Umbilical cord (tissue), 2 donors: ENCODE measurements around the gene TDRD3. TPM values are rescaled to one million over a fixed set of nuclear protein-coding genes. Genes with fewer than 3 reads are reported as not detected.
A peak's percentile ranks its signal among the peaks of the same experiment; 100 is the strongest.
"Not testable (repeated sequence)": the region's sequence is repeated elsewhere in the genome, so short reads cannot be mapped to it uniquely, and the experiment has no call there.

Source experiments
- DNase-seq: peaks from one replicate; pipeline ENCODE4 v3.0.0-alpha.2; 2015; ENCODE audit warnings: low spot score
- total RNA-seq: library from RNA; depleted of rRNA; stranded (reverse); fragments of >200 nt; gene quantifications from one replicate; pipeline ENCODE4 v1.2.3, GENCODE V29; 2014; ENCODE audit warnings: low replicate concordance; ENCODE audit not compliant: insufficient read depth

TDRD3 gene
- total RNA-seq, result 50.6 TPM

DNA sequence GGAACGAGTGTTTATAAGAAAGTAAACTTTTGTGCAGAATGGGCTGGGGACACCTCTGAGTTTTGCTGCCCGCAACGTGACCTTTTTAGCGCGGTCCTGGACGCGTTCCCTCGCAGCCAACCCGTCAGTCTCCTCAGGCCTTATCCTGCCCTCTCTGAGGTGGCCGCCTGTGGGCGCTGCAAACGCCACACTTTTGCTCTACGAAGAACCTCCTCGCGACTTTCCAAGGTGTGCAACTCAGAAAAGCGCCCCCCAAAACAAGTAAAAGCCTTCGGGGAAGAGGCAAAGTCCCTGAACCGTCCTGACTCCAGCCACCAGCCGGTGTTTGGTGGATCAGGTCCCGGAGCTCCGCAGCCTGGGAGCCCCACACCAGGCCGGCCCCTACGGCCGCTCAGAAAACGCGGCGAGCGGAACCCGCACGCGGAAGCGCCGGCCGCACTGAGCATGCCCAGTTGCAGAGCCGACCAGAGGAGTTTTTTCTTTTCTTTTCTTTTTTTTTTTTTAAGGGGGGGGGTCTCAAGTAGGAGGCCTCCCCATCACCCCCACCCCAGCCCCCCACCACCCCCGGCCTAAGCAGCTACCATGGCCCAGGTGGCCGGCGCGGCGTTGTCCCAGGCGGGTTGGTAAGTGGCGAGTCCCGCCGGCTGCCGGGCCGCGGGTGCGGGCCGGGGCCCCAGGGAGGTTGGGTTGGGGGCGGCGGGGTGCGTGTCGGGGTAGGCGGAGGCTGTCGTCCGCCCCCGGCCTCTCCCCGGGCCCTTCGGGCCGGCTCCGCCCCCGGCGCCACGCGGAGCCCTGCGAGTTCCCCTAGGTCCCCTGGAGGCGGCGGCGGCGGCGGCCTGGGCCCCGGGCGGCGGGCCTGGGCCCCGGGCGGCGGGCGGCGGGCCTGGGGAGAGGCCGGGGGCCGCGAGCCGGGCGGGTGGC is at the start of gene TDRD3:
TSS of gene TDRD3 (plus strand) at position 438 of the 921 bp plus-strand sequence. CDS start at position 583, 145 bp downstream.
- DNase-seq, result peak; percentile 91

DNA sequence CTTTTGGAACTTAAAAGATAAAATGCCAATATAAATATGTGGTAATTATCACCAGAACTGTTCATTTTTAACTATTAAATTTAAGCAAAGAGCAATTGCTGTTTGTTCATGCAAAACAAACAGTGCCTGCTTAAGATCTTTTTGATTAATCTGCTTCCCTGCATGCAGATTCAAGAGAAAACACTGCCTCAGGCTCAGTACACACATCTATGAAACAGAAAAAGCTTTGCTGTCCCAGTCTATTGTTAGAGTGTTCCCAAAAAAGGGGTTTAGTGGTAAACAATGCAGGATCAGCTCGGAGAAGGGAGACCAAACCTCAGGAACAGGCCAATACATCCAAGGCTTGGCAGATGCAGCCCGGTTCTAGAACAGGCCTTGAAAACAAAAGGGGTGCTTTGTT is 49.3 kb upstream of the TDRD3 start:
- no peak for DNase-seq

DNA sequence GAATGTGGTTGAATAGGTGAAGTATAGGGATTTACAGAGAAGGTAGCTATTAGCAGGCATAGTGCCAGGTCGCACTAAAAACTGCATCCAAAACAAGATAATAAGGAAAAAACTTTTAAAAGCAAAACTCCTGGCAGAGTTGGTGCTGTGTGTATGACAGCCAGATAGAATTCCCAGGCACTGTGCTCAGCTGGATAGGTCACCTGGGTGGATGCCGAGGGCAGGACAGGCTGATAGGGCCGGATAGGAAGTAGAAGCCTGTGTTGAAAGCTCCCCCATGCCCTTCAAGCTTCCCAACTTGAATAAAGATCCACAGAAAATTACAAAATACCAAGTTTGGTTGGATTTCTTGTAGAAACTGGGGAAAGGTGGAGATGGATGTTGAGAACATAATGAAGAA is 48.9 kb upstream of the TDRD3 start:
- DNase-seq, result no peak

DNA sequence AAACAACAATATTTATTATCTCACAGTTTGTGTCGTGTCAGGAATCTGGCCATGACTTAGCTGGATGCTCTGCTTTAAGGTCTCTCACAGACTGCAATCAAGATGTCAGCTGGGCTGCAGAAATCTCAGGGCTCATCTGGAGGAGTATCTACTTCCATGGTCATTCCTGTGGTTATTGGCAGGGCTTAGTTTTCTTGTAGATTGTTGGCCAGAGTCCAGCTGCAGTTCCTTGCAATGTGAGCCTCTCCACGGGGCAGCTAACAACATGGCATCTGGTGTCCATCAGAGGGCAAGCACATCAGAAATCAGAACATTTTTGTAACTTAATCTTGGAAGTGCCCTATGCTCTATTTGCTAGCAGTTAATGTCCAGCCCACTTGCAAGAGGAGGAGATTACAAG is 45.7 kb upstream of the TDRD3 start:
- DNase-seq, result peak; percentile 20

DNA sequence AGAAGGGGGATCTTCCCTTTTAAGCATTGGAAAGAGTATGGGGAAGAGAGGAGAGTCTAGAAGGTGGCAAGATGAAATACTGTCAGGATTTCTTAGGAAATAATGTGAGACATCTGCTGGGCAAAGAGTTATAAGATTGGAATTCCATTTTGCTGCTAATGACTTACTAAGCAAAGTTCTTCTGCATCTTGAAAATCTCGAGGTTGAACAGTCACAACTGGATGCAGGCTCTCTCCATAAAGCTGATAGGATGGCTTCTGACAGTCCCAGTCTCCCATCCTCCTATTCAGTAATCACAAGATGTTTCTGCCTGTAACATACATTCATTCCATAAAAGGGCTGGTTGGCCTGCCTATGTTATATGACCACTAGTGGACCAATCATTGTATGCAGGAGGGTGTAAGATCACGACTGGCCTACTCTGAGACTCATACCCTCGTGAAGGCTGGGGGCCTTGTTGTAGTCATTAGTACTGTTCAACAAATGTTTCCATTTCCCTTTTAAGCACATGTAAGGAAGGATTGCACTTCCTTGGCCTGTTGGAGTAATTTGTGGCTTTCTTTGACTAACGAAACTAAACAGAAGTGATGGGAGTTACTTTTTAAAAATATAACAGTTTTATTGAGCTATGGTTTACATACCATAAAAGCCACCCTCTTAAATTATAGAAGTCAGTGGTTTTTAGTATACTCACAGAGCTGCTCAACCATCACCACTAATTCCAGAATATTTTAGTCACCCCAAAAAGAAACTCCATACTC is 45.0 kb upstream of the TDRD3 start:
- DNase-seq, result no peak

DNA sequence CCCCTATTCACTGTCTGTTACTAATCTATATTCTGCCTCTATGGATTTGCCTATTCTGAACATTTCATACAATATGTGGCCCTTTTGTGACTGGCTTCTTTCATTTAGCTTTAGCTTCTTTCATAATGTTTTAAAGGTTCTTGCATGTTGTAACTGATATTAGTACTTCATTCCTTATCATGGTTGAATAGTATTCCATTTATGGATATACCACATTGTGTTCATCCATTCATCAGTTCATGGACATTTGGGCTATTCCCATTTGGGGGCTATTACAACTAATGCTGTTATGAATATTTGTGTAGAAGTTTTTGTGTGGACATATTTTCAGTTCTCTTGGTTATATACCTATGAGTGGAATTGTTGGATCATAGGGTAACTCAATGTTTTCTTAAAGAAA is 44.4 kb upstream of the TDRD3 start:
- no peak for DNase-seq

DNA sequence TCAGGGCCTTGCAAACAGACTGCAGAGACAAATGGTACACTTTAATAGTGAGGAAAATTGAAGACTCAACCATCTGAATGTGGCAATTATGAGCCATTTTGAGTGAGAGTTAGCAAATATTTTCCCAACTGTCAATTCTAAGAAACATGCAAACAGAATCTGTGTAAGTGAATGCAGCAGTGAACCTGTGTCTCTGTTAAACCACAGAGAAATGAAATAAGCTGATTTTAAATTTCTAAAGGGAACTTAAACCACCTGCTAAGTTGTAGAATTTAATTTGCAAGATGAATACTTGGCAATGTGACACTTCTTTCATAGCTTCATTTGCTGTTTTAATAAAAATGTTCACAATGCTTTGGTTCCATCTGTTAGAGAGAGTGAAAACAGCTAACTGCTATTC is 42.0 kb upstream of the TDRD3 start:
- no peak for DNase-seq

DNA sequence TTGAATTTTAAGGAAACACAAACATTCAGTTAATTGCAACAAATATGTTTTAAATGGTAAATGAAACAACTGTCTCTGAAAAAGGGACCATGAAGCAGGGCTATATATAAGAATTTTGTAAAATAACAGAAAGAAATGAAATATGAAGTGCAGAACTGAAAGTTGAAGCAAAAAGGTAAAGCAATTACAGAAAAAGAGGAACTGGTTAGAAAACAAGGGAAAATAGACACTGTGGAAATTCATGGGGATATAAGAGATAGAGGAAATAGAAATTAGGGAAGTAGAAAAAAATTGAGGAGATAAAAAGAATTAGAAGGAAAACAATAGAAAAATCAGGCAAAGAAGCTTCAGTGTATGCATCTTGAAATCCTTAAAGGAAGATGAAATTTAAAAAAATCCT is 40.0 kb upstream of the TDRD3 start:
- no peak for DNase-seq

DNA sequence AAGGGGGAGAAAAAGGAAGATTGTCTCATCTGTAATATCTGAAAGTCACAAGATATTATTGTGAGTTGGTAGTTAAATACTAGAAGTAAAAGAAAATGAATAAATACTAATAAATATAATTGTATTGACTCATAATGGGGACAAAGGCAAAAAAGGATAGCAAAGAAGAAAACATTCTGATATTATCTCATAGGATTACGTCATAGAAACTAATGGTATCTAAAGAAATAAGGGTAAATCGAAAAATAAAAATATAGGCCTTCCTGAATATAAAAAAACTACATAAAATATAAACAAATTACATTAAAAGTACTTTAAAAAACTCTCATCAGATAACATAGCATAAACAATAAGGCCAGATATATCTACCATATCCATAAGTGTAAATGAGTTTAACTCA is 38.6 kb upstream of the TDRD3 start:
- DNase-seq, result no peak

DNA sequence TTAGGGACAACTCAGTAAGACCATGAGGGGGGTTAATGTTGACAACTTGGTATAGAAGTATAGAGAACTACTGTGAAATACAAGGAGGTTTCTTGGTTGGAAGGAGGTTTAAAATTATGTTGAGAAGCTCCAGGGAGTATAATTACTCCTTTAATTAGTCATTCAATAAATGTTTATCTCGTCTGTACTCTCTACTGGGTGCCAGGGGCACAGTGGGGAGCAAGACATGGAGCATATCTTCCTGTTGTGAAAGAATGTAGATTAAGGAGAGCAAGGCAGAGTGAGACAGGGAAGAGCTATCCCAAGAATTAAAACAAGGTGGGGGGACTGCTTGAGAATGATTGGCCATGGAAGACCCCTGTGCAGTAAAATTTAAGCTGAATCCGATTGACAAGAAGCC is 33.7 kb upstream of the TDRD3 start:
- DNase-seq, result no peak

DNA sequence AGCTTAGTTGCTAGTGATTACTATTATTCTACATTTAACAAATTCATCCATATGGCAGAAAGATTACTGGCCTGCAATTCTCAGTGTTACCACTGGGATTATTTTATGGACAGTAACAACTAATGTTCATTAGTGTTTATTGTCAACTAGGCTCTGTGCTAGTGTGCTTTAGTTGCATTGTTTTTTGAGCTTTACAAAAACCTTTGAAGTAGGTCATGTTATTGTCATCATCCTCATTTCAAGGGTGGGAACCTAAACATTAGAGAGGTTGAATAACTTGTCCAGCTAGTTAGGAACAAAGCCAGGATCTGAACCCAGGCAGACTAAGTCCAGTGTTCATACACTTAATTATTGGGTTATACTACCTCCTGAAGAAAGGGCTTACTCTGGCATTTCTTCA is 27.8 kb upstream of the TDRD3 start:
- no peak for DNase-seq

DNA sequence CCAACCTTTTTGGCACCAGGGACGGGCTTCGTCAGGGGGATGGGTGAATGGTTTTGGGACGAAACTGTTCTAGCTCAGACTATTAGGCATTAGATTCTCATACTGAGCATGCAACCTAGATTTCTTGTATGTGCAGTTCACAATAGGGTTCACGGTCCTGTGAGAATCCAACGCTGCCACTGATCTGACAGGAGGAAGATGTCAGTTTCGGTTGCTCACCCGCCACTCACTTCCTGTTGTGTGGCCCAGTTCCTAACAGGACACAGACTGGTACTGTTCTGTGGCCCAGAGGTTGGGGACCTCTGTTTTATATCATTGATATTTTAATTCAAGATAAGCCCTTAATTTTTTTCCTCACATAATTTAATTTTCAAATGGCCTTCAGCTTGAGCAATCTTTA is 26.7 kb upstream of the TDRD3 start:
- DNase-seq, result no peak

DNA sequence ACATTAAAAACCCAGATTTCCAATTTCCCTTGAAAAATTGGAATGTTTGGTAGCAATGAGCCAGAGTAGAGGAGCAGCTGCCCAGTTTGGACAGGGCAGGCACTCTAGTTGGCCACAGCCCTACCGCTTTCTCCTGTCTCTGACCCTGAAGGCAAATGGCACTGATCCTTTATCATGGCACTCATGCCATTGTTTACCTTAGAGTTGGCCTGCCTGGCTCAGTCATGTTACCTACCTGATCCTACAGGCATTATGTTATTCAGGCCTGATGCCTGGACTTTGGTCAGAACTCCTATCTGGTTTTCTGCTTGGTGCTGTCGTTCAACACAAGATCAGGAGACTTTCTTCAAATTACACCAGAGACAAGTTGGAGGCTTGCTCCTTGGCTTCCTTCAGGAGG is 24.9 kb upstream of the TDRD3 start:
- DNase-seq, result no peak

DNA sequence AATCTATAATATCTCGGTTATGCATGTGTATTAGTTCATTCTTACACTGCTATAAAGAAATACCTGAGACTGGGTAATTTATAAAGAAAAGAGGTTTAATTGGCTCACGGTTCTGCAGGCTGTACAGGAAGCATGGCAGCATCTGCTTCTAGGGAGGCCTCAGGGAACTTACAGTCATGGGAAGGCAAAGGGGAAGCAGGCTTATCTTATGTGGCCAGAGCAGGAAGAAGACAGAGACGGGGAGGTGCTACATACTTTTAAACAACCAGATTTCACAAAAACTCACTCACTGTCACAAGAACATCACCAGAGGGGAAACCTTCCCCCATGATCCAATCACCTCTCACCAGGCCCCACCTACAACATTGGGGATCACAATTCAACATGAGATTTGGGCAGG is 17.7 kb upstream of the TDRD3 start:
- DNase-seq, result not testable (repeated sequence)

DNA sequence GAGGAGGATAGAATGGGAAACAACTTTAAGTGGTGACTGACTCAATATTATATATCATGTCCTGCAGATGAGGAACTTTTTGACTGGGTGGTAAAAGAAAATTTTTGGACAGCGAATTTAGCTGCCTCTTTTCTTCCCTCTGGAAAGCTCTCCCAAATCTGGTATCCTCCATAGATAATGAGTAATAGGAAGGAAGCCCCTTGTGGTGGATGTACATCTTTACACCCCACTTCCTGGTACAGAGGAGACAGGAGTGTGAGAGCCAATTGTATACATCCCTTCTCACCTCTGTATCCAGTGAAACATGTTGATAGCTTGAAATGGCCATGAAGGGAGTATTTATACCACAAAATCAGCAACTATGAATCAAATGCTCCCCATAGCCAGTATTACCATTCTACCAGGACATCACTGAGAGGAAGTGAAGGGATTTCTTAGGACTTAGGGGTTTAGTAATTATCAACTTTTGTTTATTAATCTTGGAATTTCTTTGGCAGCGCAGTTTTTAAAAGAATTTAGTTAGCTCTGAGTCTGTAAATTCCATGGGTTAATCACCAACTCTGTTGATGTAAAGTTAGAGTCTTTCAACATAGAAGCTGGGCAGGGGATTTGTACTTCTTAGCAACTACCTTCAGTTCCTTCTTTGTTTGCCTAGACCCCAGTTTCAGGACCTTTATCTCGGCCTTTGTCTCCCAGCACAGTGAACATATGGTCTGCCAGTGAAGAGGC is 17.0 kb upstream of the TDRD3 start:
- DNase-seq, result no peak

DNA sequence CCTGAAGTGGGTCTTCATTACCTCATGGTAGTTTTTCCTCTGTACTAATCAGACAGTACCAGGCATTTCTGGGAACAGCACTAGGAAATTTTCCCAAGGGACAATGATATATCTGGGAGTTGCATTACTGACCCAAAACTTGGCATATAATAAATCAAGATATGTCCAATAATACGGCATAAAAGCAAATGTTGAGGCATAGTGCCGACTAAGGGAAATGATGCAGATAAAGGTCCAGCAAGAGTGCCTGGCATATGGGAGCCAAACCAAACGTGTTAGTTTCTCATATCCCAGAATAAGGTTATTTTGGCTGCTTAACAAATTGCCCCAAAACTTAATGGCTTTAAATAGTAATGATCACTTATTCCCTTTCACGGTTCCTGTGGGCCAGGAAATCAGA is 12.1 kb upstream of the TDRD3 start:
- no peak for DNase-seq

DNA sequence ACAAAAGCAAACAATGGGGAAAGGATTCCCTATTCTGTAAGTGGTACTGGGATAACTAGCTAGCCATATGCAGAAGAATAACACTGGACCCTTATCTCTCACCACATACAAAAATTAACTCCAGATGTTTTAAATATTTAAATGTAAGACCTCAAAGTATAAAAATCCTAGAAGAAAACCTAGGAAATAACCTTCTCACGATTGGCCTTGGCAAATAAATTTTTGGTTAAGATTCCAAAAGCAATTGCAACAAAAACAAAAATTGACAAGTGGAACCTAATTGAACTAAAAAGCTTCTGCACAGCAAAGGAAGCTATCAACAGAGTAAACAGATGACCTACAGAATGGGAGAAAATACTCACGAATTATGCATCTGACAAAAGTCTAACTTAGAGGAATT is 10.8 kb upstream of the TDRD3 start:
- no peak for DNase-seq

DNA sequence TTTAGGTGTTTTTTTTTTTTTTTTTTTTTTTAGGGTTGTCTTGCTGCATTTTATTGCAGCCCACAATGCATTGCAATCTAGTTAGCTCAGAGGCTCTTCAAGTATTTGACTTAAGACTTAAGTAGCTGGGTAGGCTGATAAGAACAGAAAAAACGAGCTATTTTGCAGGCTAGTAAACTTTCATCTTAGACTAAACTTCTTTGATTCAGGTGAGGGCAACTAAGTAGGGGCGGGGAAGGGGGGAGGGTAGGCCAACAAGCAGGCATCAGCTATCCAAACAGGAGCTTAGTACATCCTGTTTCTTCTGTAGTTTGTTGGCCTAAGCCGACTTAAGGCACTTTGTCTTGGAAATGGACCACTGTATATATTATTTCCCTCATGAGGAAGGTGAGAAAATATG is 4.9 kb upstream of the TDRD3 start:
- DNase-seq, result no peak

DNA sequence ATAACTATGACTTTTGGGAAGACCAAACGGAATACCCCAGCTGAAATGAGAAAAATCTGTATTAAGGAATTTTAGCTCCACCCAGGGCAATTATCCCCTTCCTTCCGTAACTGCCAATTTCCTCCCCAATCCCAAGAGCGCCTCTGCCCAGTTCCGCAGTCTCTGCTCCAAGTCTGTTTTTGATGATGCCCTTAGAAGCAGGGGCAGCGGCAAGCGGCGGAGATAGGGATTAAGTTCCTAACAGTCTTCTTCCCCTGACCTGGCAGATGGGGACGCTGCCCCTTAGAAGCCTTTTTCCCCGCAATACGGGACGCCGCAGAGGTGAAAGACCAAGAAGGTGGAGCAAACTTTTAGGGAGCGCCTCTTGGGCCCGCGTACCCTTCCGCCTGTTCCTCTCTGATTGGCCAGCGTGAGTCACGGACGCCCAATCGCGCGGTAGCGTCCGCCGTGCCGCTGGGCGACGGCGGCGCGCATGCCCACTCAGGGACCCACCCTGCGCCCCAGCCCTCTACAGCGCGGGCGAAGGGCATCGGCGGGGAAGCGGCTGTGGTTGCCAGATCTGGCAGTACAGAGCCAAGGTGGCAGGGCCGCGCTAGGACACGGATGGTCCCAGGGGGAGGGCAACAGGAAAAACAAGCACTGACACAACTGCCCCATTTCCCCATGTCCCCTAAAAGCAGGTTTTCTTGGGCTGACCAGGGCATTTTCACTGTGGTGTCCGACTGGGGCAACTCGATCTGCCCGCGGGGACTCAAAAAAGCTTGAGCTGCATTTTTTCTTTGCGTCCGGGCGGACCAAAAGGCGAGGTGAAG is 843 bp upstream of the TDRD3 start:
- peak; percentile 97 for DNase-seq

DNA sequence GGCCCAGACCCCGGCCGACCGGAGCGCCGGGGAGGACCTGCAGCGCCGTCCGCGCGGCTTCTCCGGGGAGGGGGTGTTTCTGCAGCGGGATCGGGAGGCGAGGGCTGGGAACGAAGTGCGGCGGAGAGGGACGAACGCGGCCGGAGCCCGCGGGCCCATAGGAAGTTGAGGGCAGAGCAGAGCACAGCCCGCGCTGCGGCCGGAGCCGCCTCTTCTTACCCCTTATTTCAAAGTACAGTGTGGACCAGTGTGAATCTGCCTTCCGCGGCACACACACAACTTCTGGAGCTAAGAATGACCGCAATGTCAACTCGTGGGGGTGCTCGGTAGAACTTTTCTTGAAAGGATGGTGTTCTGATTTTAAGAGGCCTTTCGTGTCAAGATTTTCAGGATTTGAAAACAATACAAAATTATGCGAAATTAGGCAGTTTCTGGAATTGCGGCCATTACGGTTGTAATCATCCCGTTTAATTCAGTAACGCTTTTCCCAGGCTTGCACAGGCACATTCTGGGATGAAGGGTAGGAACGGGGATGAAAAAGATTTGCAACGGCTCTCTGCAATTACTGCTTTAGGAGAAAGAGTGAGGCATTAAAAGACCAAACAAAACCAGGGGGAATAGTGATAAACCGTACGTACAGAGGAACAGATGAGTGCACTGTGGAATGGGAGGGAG is 821 bp downstream of the TDRD3 start:
- DNase-seq, result peak; percentile 75

DNA sequence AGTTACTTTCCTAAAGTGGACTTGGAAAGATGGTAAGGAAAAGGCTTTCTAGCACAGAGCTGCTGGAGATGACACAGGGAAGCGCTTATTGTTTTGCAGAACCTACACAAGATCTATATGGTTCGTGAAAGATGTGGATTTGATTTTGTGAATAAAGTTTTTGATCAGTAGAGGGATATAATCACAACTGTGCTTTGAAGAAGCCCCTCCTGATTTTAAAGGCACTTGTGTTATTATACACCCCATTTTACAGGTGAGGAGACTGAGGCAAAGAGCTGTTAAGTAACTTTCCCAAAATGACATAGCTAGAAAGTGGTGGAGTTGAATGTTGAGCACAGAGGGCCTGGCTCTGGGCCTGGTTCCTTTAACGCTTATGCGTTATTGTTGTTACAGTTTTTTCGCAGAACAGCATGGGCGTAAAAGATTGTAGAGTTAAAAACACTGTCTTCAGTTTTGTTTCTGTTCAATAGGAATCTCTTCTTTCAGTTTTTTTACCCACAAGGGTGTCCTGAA is 1.4 kb downstream of the TDRD3 start:
- no peak for DNase-seq
